Adrenal gland (tissue), 12 donors: ENCODE results near the gene KRT77. TPM values are rescaled to one million over a fixed set of nuclear protein-coding genes. Genes with fewer than 3 reads are reported as not detected.
"Not testable (repeated sequence)": the region's sequence is repeated elsewhere in the genome, so short reads cannot be mapped to it uniquely, and the experiment has no call there.

Source experiments
- DNase-seq, 7 donors: peaks; one replicate each; pipeline ENCODE4 v3.0.0-alpha.2; 2019 to 2020
- H3K27ac ChIP-seq, 5 donors: fragments of 200-600 bp; sonication (generic) in 4 of 5; 1 replicate in 3 of 5; 2 replicates in 2 of 5; pipeline versions ENCODE4 v1.5.1 to v1.8.0; 2016 to 2020; ENCODE audit warnings: mild to moderate bottlenecking in 1 of 5
- H3K27me3 ChIP-seq: fragments of 200-600 bp; 2 replicates; pipeline ENCODE4 v1.8.0; 2021
- H3K36me3 ChIP-seq, 2 donors: fragments of 200-600 bp; replicated peaks in 1 of 2; 1 replicate in 1 of 2; 2 replicates in 1 of 2; pipeline versions ENCODE4 v1.5.1 to v1.8.0; 2018 to 2022
- H3K4me1 ChIP-seq, 2 donors: fragments of 200-600 bp; replicated peaks in 1 of 2; 1 replicate in 1 of 2; 2 replicates in 1 of 2; pipeline versions ENCODE4 v1.5.1 to v1.8.0; 2018 to 2021
- H3K4me3 ChIP-seq, 4 donors: fragments of 200-600 bp; sonication (generic) in 3 of 4; one replicate each; pipeline ENCODE4 v1.5.1; 2016 to 2018
- H3K9me3 ChIP-seq, 3 donors: fragments of 200-600 bp; sonication (generic) in 1 of 3; replicated peaks in 1 of 3; 1 replicate in 2 of 3; 2 replicates in 1 of 3; pipeline versions ENCODE4 v1.5.1 to v1.8.0; 2016 to 2021
- POLR2A ChIP-seq, 2 donors: fragments of 450-650 bp; IDR thresholded peaks; one replicate each; pipeline ENCODE4 v1.6.1; 2017; ENCODE audit warnings: antibody characterized with exemption in 2 of 2, mild to moderate bottlenecking in 2 of 2, moderate library complexity in 1 of 2
- WGBS, 4 donors: extraction: QIAGEN DNeasy Blood & Tissue Kit in 2 of 4; methylation state at CpG; one replicate each; pipeline versions ENCODE4 v1.1.5 to v1.1.7; 2013 to 2017; 5-methylcytosine and 5-hydroxymethylcytosine counted together
- intact Hi-C, 2 donors: fragments of 100-400 bp; cut with DNase I; formaldehyde crosslinking; loops; one replicate each; pipeline versions ENCODE4 v1.14.1 to v1.15.0; 2022 to 2023
- polyA plus RNA-seq, 3 donors: library from polyadenylated mRNA; stranded (reverse); fragments of 200-250 nt in 2 of 3; fragments of 350-450 nt in 1 of 3; fragmentation: Illumina TruSeq in 1 of 3; extraction: RNeasy Lipid Tissue Mini Kit (QIAGEN cat#74804) in 1 of 3; gene quantifications; one replicate each; pipeline ENCODE4 v1.2.3, GENCODE V29; 2013 to 2014
- total RNA-seq, 9 donors: library from RNA; depleted of rRNA in 4 of 9; stranded (reverse); fragments of >200 nt in 4 of 9; fragments of 120-200 nt in 1 of 9; fragmentation: NEBNext Ultra II Directional in 1 of 9; extraction: Animal tissue kit (Norgen Biotek cat#: 25700) in 1 of 9; gene quantifications; one replicate each; pipeline versions ENCODE4 v1.1.0 to v1.2.4, GENCODE V29; 2013 to 2023
- TF ChIP-seq, protein P1 (sequence below), 6 experiments: fragments of 450-650 bp in 4 of 6; fragments of 200-600 bp in 2 of 6; sonication (generic) in 1 of 6; IDR thresholded peaks; 1 replicate in 5 of 6; 2 replicates in 1 of 6; pipeline versions ENCODE4 v1.5.1 to v1.8.0; 2016 to 2021; ENCODE audit warnings: antibody characterized with exemption in 6 of 6, mild to moderate bottlenecking in 2 of 6, moderate library complexity in 1 of 6
- donor health status: healthy with polysubstance abuse.
- donor health status: Bipolar disorder and iron deficiency.
- donor health status: DM: yes; HTN: yes; CAD: no.
- donor health status: DM: no; HTN: no; CAD: no.
- donor health status: DM: no; HTN: no; CAD: no.
- donor health status: DM: yes; HTN: yes; CAD: no.

The KRT77 gene
- total and polyA plus RNA-seq, 12 donors = not detected

DNA sequence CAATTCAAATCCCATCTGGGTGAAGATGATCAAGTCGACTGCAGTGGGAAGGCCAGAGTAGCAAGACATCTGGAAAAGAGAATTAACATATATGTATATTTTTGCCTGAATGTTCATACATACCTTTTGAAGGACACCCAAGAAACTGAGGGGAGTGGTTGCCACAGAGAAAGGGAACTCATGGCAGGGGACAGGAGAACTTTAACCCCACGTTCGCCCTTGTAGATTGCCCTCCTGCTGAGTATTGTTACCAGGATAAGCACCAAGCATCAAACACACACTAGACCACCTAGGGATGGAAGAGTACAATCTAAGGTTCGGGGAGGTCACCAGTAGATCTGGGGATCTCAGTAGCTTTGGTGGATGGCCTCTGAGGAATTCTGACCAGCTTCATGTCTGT is 32.8 kb downstream of the KRT77 start:
- no peaks in the 10 kb centered on the region for H3K9me3 ChIP-seq
- H3K27ac ChIP-seq = no peak overlapping the region
- no peak overlapping the region for H3K4me3 ChIP-seq
- intact Hi-C loops = no loop called here
- H3K36me3 ChIP-seq = no peaks in the 10 kb centered on the region
- no peak for TF ChIP-seq POLR2A (IDR thresholded peaks at IDR 0.05)
- TF ChIP-seq, protein P1, sequence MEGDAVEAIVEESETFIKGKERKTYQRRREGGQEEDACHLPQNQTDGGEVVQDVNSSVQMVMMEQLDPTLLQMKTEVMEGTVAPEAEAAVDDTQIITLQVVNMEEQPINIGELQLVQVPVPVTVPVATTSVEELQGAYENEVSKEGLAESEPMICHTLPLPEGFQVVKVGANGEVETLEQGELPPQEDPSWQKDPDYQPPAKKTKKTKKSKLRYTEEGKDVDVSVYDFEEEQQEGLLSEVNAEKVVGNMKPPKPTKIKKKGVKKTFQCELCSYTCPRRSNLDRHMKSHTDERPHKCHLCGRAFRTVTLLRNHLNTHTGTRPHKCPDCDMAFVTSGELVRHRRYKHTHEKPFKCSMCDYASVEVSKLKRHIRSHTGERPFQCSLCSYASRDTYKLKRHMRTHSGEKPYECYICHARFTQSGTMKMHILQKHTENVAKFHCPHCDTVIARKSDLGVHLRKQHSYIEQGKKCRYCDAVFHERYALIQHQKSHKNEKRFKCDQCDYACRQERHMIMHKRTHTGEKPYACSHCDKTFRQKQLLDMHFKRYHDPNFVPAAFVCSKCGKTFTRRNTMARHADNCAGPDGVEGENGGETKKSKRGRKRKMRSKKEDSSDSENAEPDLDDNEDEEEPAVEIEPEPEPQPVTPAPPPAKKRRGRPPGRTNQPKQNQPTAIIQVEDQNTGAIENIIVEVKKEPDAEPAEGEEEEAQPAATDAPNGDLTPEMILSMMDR (IDR thresholded peaks at IDR 0.05) = no peak
- DNase-seq = no peak
- WGBS, 4 donors = 69 to 93% (median 84%) methylated on average over 4 of the region's 4 CpGs
- no peaks in the 10 kb centered on the region for H3K4me1 ChIP-seq
- H3K27me3 ChIP-seq = peaks cover 31% of the 10 kb centered on the region

DNA sequence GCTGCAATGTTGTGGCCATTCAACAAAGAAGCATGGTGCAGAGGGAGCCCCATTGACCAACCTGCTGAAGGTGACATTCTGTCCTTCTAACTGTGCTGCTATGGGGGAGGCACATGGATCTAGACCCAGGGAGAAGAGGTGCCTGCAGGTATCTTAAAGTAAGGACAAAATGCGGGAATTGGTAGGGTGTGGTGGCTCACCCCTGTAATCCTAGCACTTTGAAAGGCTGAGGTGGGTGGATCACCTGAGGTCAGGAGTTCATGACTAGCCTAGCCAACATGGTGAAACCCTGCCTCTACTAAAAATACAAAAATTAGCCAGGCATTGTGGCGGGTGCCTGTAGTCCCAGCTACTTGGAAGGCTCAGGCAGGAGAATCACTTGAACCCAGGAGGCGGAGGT is 33.4 kb downstream of the KRT77 start:
- peaks cover 34% of the 10 kb centered on the region for H3K27me3 ChIP-seq
- intact Hi-C loops, DNase-seq, H3K4me1 ChIP-seq, H3K36me3 ChIP-seq, H3K4me3 ChIP-seq, H3K27ac ChIP-seq, H3K9me3 ChIP-seq: not testable (repeated sequence)
- WGBS, 4 donors = 82 to 90% (median 87%) methylated on average over 3 of the region's 3 CpGs

DNA sequence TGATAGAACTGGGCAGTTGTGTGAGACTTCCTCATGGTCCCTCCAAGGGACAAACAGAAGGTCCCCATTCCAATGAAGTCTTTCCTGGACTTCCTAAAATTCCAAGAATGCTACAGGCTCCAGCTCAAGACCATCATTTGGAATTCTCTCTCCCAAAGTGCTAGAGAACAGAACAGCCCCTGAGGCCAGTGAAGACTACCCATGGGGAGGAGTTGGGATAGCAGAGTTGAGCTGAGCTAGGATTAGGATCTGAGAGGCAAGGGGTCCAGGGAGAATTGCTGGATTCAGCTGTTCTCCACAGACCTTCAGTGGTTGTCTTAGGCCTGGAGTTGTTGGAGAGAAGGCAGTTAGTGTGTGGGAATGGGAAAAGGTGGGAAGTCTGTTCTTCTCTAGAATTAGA is 33.9 kb downstream of the KRT77 start:
- Histone ChIP-seq H3K4me3 (no peak overlapping the region), H3K27me3 (peaks cover 34% of the 10 kb centered on the region), H3K27ac (no peak overlapping the region), H3K9me3 (no peaks in the 10 kb centered on the region), H3K36me3 (no peaks in the 10 kb centered on the region), H3K4me1 (no peaks in the 10 kb centered on the region)
- no peak for DNase-seq
- intact Hi-C loops = no loop called here
- TF ChIP-seq POLR2A (IDR thresholded peaks at IDR 0.05) = no peak
- TF ChIP-seq, protein P1 (IDR thresholded peaks at IDR 0.05) = no peak

DNA sequence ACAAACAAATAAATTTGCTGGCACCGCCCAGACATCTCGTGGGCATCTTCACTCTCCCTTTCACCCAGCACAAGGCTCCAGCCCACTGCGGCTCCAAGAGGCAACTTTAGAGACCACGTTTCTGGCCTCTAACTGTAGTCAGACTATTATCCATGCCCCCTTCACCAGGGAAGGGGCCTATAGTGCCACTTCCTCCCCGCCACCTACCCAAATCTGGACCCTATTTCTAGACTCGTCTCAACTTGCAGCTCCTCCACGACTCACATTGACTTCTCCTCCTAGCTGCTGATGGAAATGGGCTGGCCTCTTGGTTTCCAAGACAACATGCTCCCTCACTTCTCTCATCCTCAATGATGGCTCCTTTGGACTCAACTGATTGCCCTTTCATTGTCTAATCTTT is 35.4 kb downstream of the KRT77 start:
- no peak for DNase-seq
- no peak overlapping the region for H3K4me3 ChIP-seq
- peaks cover 34% of the 10 kb centered on the region for H3K27me3 ChIP-seq
- H3K9me3 ChIP-seq = no peaks in the 10 kb centered on the region
- no peak for TF ChIP-seq POLR2A (IDR thresholded peaks at IDR 0.05)
- TF ChIP-seq, protein P1 (IDR thresholded peaks at IDR 0.05) = no peak
- H3K36me3 ChIP-seq = no peaks in the 10 kb centered on the region
- H3K27ac ChIP-seq = no peak overlapping the region
- no peaks in the 10 kb centered on the region for H3K4me1 ChIP-seq
- intact Hi-C loops = no loop called here
- 80 to 84% (median 84%) methylated on average over 7 of the region's 7 CpGs for WGBS, 4 donors

DNA sequence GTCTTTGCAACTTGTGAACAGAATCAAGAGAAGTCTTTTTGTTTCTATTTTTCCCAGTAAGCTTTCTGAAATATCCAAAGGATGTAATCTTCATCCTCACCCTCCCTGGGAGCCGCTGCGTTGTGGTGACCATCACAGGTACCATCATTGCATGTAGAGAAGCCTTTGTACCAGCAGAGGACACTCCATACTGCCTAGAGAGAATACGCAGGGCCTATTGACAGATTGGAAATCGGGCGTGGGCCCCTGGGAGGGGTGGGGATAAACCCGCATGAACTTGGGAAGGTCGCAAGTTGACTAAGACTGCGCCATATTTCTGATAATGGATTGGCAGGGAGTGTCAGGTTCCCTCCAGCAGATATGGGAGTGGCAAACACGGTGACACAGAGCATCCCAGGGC is 35.8 kb downstream of the KRT77 start:
- no peak for DNase-seq
- no peak overlapping the region for H3K27ac ChIP-seq
- H3K9me3 ChIP-seq = no peaks in the 10 kb centered on the region
- peaks cover 34% of the 10 kb centered on the region for H3K27me3 ChIP-seq
- intact Hi-C loops = no loop called here
- TF ChIP-seq, protein P1 (IDR thresholded peaks at IDR 0.05) = no peak
- TF ChIP-seq POLR2A (IDR thresholded peaks at IDR 0.05) = no peak
- no peak overlapping the region for H3K4me3 ChIP-seq
- no peaks in the 10 kb centered on the region for H3K4me1 ChIP-seq
- H3K36me3 ChIP-seq = no peaks in the 10 kb centered on the region
- WGBS, 4 donors = 64 to 74% (median 74%) methylated on average over 9 of the region's 9 CpGs
